ENCODE results near the gene IFI27L2. TPM values are rescaled to one million over a fixed set of nuclear protein-coding genes. Genes with fewer than 3 reads are reported as not detected.

IFI27L2 gene
- total RNA-seq, 1 donor from 2014 or later, result 81.0 TPM

DNA sequence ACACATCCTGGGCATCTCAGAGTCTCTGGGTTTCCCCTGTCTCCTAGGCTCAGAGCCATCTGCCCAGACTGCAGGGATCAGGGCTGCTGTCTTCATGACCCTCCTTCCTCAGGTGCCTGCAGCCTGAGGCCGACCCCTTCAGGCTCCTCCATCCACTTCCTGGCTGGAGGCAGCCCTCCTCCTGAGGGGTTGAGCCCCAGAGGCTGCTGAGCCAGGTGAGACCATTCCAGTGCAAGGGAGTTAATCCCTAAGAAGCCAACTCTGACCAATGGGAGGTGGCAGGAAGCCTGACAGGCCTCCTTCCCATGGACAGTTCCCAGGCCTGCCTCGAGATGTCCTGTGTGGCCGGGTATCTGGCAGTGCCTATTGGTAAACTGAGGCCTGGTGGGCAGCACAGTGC is 36.3 kb upstream of the IFI27L2 start:
- TF ChIP-seq, protein P1, sequence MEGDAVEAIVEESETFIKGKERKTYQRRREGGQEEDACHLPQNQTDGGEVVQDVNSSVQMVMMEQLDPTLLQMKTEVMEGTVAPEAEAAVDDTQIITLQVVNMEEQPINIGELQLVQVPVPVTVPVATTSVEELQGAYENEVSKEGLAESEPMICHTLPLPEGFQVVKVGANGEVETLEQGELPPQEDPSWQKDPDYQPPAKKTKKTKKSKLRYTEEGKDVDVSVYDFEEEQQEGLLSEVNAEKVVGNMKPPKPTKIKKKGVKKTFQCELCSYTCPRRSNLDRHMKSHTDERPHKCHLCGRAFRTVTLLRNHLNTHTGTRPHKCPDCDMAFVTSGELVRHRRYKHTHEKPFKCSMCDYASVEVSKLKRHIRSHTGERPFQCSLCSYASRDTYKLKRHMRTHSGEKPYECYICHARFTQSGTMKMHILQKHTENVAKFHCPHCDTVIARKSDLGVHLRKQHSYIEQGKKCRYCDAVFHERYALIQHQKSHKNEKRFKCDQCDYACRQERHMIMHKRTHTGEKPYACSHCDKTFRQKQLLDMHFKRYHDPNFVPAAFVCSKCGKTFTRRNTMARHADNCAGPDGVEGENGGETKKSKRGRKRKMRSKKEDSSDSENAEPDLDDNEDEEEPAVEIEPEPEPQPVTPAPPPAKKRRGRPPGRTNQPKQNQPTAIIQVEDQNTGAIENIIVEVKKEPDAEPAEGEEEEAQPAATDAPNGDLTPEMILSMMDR (IDR thresholded peaks at IDR 0.05; ENCODE audit: insufficient read depth, low read length, poor library complexity, severe bottlenecking), result no peak
- no peak for DNase-seq (ENCODE audit: low read depth)

DNA sequence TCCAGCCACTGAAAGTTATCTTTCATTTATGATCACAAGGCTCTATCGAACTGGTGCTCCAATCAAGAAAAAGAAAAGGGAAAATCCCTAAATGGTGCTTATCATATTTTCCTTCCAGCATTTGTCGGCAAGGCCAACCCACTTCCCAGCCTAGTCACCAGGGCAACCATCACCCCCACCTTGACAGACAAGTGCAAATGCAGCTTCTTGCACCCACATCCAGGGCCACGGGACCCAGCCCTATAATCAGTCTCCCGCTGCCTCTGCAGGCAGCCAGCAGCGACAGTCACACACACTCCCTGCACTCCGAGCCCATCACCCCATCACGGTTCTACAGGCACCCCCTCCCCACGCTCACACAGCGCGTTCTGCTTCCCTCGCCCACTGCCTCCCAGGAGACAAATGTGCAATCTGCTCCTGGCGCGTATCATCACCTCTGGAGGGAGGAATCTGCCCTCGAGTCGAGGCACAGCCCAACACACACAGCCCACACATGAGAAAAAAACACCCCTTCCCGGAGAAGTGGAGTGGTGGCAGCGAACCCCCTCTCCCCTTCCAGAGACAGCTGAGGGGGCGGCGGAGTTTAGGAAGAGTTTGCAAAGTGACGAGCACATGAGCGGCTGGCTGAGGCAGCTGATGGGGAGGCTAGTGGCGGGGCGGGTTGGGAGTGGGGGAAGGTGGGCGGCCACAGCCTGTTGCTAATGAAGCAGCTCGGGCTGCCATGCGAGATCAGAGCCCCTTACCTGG is 35.5 kb upstream of the IFI27L2 start:
- H3K36me3 ChIP-seq (ENCODE audit: control insufficient read depth, insufficient read depth, low read length), result no peaks in the 10 kb centered on the region
- TF ChIP-seq, protein P1 (IDR thresholded peaks at IDR 0.05; ENCODE audit: insufficient read depth, low read length, poor library complexity, severe bottlenecking), result no peak
- H3K4me3 ChIP-seq (ENCODE audit: low read depth, low read length), result no peak overlapping the region
- H3K27me3 ChIP-seq (ENCODE audit: control insufficient read depth, insufficient read depth, low read length), result peaks cover 21% of the 10 kb centered on the region
- DNase-seq (ENCODE audit: low read depth), result no peak

More for the DNA sequence above, 36.3 kb upstream of the IFI27L2 start:
- H3K27me3 ChIP-seq (ENCODE audit: control insufficient read depth, insufficient read depth, low read length), result peaks cover 21% of the 10 kb centered on the region
- no peaks in the 10 kb centered on the region for H3K36me3 ChIP-seq (ENCODE audit: control insufficient read depth, insufficient read depth, low read length)
- no peak overlapping the region for H3K4me3 ChIP-seq (ENCODE audit: low read depth, low read length)

DNA sequence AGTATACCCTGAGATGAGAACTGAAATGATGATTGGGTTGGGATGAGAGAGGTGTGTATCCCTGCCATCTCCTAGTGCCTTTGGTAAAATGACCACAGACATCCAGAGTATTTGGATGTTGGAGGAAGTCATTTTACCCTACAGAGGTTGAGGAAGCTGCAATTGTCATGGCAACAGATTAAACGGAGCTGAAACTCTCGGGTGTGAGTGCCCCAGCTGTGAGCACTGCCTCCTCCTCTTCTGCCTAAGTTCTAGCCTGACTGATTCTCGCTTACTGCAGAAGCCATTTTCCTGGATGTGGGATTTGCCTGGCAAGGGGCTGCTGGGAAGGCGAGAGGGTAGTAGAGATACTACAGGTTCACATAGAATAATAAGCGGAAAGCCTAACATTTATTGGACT is 34.4 kb upstream of the IFI27L2 start:
- Histone ChIP-seq H3K4me3 (ENCODE audit: low read depth, low read length) (no peak overlapping the region), H3K27me3 (ENCODE audit: control insufficient read depth, insufficient read depth, low read length) (peaks cover 21% of the 10 kb centered on the region), H3K36me3 (ENCODE audit: control insufficient read depth, insufficient read depth, low read length) (no peaks in the 10 kb centered on the region)
- TF ChIP-seq, protein P1 (IDR thresholded peaks at IDR 0.05; ENCODE audit: insufficient read depth, low read length, poor library complexity, severe bottlenecking), result no peak
- no peak for DNase-seq (ENCODE audit: low read depth)

DNA sequence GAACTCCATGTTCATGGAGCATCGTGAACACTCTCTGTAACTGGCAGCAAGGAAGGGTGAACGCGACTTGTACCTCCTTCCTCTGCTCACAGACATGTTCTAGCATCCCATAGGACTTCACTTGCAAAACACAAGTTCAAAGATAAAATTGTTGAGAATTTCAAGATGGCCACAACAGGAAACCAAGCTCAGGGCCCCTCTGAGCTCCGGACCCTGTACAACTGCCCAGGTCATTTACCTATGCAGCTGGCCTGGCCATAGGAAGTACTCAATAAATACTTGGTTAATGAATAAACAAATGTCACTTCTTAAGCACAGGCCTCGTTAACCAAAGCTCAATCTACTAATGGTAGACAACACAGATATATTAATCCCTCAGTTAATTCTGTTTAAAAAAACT is 33.1 kb upstream of the IFI27L2 start:
- no peak for DNase-seq (ENCODE audit: low read depth)
- TF ChIP-seq, protein P1 (IDR thresholded peaks at IDR 0.05; ENCODE audit: insufficient read depth, low read length, poor library complexity, severe bottlenecking), result no peak
- Histone ChIP-seq H3K4me3 (ENCODE audit: low read depth, low read length) (no peak overlapping the region), H3K27me3 (ENCODE audit: control insufficient read depth, insufficient read depth, low read length) (peaks cover 21% of the 10 kb centered on the region), H3K36me3 (ENCODE audit: control insufficient read depth, insufficient read depth, low read length) (no peaks in the 10 kb centered on the region)

DNA sequence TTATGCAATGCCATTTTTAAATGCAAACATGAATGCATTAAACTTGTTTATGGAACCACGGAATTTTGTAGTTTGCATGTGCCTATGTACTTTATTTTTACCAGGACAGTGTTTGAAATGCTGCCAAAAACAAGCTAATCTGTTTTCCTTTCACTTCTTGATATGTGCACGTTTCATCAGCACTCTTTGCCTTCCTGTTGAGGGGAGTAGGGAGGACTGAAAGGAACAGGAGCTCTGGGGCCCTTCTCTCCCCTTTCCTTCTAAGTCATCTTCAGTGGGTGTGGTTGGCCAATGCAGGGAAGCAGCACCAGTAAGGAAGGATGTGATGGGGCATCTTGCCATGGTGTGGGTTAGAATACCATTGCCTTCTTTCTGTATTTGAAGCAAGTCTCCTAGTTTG is 32.6 kb upstream of the IFI27L2 start:
- H3K36me3 ChIP-seq (ENCODE audit: control insufficient read depth, insufficient read depth, low read length), result no peaks in the 10 kb centered on the region
- H3K4me3 ChIP-seq (ENCODE audit: low read depth, low read length), result no peak overlapping the region
- TF ChIP-seq, protein P1 (IDR thresholded peaks at IDR 0.05; ENCODE audit: insufficient read depth, low read length, poor library complexity, severe bottlenecking), result no peak
- no peak for DNase-seq (ENCODE audit: low read depth)
- peaks cover 21% of the 10 kb centered on the region for H3K27me3 ChIP-seq (ENCODE audit: control insufficient read depth, insufficient read depth, low read length)

DNA sequence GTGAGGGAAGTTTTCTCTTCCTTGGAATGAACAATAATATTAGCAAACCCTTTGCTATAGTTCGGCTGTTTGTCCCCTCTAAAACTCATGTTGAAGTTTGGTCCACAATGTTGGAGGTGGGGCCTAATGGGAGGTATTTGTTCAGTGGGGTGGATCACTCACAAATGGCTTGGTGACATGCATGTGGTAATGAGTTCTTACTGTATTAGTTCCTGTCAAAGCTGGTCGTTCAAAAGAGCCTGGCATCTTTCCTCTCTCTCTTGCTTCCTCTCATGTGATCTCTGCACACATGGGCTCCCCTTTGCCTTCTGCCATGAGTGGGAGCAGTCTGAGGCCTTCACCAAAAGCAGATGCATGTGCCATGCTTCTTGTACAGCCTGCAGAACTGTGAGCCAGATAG is 31.7 kb upstream of the IFI27L2 start:
- no peaks in the 10 kb centered on the region for H3K36me3 ChIP-seq (ENCODE audit: control insufficient read depth, insufficient read depth, low read length)
- peaks cover 21% of the 10 kb centered on the region for H3K27me3 ChIP-seq (ENCODE audit: control insufficient read depth, insufficient read depth, low read length)
- no peak overlapping the region for H3K4me3 ChIP-seq (ENCODE audit: low read depth, low read length)
- TF ChIP-seq, protein P1 (IDR thresholded peaks at IDR 0.05; ENCODE audit: insufficient read depth, low read length, poor library complexity, severe bottlenecking), result no peak
- no peak for DNase-seq (ENCODE audit: low read depth)
